Neuronal stem cell (in vitro differentiated cells): ENCODE results near the gene PCDH1.
"Not testable (repeated sequence)": the region's sequence is repeated elsewhere in the genome, so short reads cannot be mapped to it uniquely, and the experiment has no call there.

Experiments
- DNase-seq: peaks from one replicate; pipeline ENCODE4 v3.0.0-alpha.2; 2013; ENCODE audit warnings: low spot score
- H2AFZ ChIP-seq: one replicate; pipeline ENCODE4 v1.6.1; 2013; ENCODE audit warnings: mild to moderate bottlenecking, low read length, inconsistent platforms
- H2AK5ac ChIP-seq: 2 replicates; pipeline ENCODE4 v1.6.1; 2013; ENCODE audit warnings: low read depth, mild to moderate bottlenecking, inconsistent platforms, low read length, moderate library complexity, mixed read lengths
- H2BK120ac ChIP-seq: 2 replicates; pipeline ENCODE4 v1.6.1; 2013; ENCODE audit warnings: low read depth, mild to moderate bottlenecking, inconsistent platforms, low read length, moderate library complexity, mixed read lengths
- H2BK12ac ChIP-seq: one replicate; pipeline ENCODE4 v1.6.1; 2013; ENCODE audit warnings: low read length, inconsistent platforms
- H2BK15ac ChIP-seq: 2 replicates; pipeline ENCODE4 v1.6.1; 2013; ENCODE audit warnings: mild to moderate bottlenecking, low read length, inconsistent platforms, mixed read lengths
- H2BK5ac ChIP-seq: one replicate; pipeline ENCODE4 v1.6.1; 2013; ENCODE audit warnings: inconsistent platforms, mild to moderate bottlenecking, low read length, moderate library complexity
- H3K14ac ChIP-seq: one replicate; pipeline ENCODE4 v1.6.1; 2013; ENCODE audit warnings: low read length, inconsistent platforms
- H3K18ac ChIP-seq: 2 replicates; pipeline ENCODE4 v1.6.1; 2013; ENCODE audit warnings: low read length, inconsistent platforms
- H3K23ac ChIP-seq: 2 replicates; pipeline ENCODE4 v1.6.1; 2013; ENCODE audit warnings: low read depth, mild to moderate bottlenecking, mixed read lengths, low read length, inconsistent platforms; ENCODE audit not compliant: poor library complexity
- H3K27ac ChIP-seq: replicated peaks from 3 replicates; pipeline ENCODE4 v1.5.1; 2013; ENCODE audit warnings: low read length, inconsistent platforms
- H3K27me3 ChIP-seq, 3 experiments: 2 replicates each; pipeline ENCODE4 v1.6.1; 2013; ENCODE audit warnings: low read length in 3 of 3, mild to moderate bottlenecking in 2 of 3, inconsistent platforms in 1 of 3, low read depth in 1 of 3, mixed read lengths in 1 of 3, moderate library complexity in 1 of 3; ENCODE audit not compliant: control insufficient read depth in 3 of 3, insufficient read depth in 3 of 3
- H3K36me3 ChIP-seq, 2 donors: replicated peaks in 1 of 2; 2 replicates each; pipeline ENCODE4 v1.6.1; 2013; ENCODE audit warnings: low read length in 2 of 2; ENCODE audit not compliant: control insufficient read depth in 2 of 2, insufficient read depth in 2 of 2
- H3K4ac ChIP-seq: 2 replicates; pipeline ENCODE4 v1.6.1; 2013; ENCODE audit warnings: inconsistent platforms, mild to moderate bottlenecking, low read length, moderate library complexity
- H3K4me1 ChIP-seq, 2 donors: 1 replicate in 1 of 2; 2 replicates in 1 of 2; pipeline ENCODE4 v1.6.1; 2013; ENCODE audit warnings: low read length in 2 of 2, low read depth in 1 of 2; ENCODE audit not compliant: control insufficient read depth in 2 of 2, insufficient read depth in 1 of 2
- H3K4me2 ChIP-seq: one replicate; pipeline ENCODE4 v1.6.1; 2013; ENCODE audit warnings: mild to moderate bottlenecking, low read length, inconsistent platforms; ENCODE audit not compliant: insufficient read depth, poor library complexity, severe bottlenecking
- H3K4me3 ChIP-seq, 2 donors: 2 replicates each; pipeline ENCODE4 v1.5.1; 2013; ENCODE audit warnings: low read length in 2 of 2, mild to moderate bottlenecking in 2 of 2, inconsistent platforms in 1 of 2, moderate library complexity in 1 of 2
- H3K79me1 ChIP-seq: one replicate; pipeline ENCODE4 v1.6.1; 2013; ENCODE audit warnings: low read depth, mild to moderate bottlenecking, inconsistent platforms, low read length, moderate library complexity
- H3K9ac ChIP-seq: one replicate; pipeline ENCODE4 v1.6.1; 2013; ENCODE audit warnings: mild to moderate bottlenecking, low read depth, low read length, inconsistent platforms; ENCODE audit not compliant: poor library complexity
- H3K9me3 ChIP-seq, 2 donors: replicated peaks in 1 of 2; 2 replicates each; pipeline versions ENCODE3 to v1.6.1; 2013; ENCODE audit warnings: low read length in 2 of 2, mild to moderate bottlenecking in 2 of 2, inconsistent platforms in 1 of 2, low read depth in 1 of 2, mixed read lengths in 1 of 2, moderate library complexity in 1 of 2; ENCODE audit not compliant: control insufficient read depth in 2 of 2, insufficient read depth in 1 of 2
- H4K8ac ChIP-seq: one replicate; pipeline ENCODE4 v1.6.1; 2013; ENCODE audit warnings: low read depth, mild to moderate bottlenecking, inconsistent platforms, low read length, moderate library complexity
- H4K91ac ChIP-seq: one replicate; pipeline ENCODE4 v1.6.1; 2013; ENCODE audit warnings: low read length, low read depth, mild to moderate bottlenecking, inconsistent platforms; ENCODE audit not compliant: poor library complexity
- WGBS, 2 donors: extraction: QIAGEN DNeasy Blood & Tissue Kit; methylation state at CpG; one replicate each; pipeline ENCODE4 v1.1.7; 2013; ENCODE audit warnings: missing lambda C conversion rate in 2 of 2, mixed read lengths in 1 of 2; ENCODE audit not compliant: insufficient read length in 2 of 2, insufficient replicate concordance in 1 of 2; ENCODE audit errors: extremely low coverage in 2 of 2; 5-methylcytosine and 5-hydroxymethylcytosine counted together

The PCDH1 gene

GRCh38 chr5:141902015-141902814 is 24.0 kb upstream of the PCDH1 start:
- no peak overlapping the region for H2AK5ac ChIP-seq
- no peak overlapping the region for H2BK5ac ChIP-seq
- H2BK120ac ChIP-seq = no peak overlapping the region
- H3K9ac ChIP-seq = no peak overlapping the region
- no peak overlapping the region for H2BK15ac ChIP-seq
- H4K91ac ChIP-seq = no peak overlapping the region
- no peaks in the 10 kb centered on the region for H3K36me3 ChIP-seq
- no peaks in the 10 kb centered on the region for H3K27me3 ChIP-seq
- H3K4me2 ChIP-seq = no peak overlapping the region
- H3K4ac ChIP-seq = no peak overlapping the region
- no peak overlapping the region for H2BK12ac ChIP-seq
- no peak overlapping the region for H3K23ac ChIP-seq
- H3K4me3 ChIP-seq = no peak overlapping the region
- H3K79me1 ChIP-seq = no peaks in the 10 kb centered on the region
- H3K9me3 ChIP-seq = no peaks in the 10 kb centered on the region
- H3K14ac ChIP-seq = no peak overlapping the region
- H3K27ac ChIP-seq = no peak overlapping the region
- no CpG with 5 or more reads among the region's 5 CpGs for WGBS, 2 donors
- H4K8ac ChIP-seq = no peak overlapping the region
- H3K4me1 ChIP-seq = peaks cover 0 to 2% of the 10 kb centered on the region in 2 donors
- no peak for DNase-seq
- no peak overlapping the region for H2AFZ ChIP-seq
- no peak overlapping the region for H3K18ac ChIP-seq

GRCh38 chr5:141898448-141899049 is 20.3 kb upstream of the PCDH1 start:
- DNase-seq = no peak
- Histone ChIP-seq H2BK12ac (no peak overlapping the region), H3K4me1 (peaks cover 0 to 2% of the 10 kb centered on the region in 2 donors), H3K4ac (no peak overlapping the region), H2BK120ac (no peak overlapping the region), H3K4me3 (no peak overlapping the region), H3K14ac (no peak overlapping the region), H3K4me2 (no peak overlapping the region), H4K91ac (no peak overlapping the region), H3K36me3 (no peaks in the 10 kb centered on the region), H4K8ac (no peak overlapping the region), H3K27ac (no peak overlapping the region), H3K18ac (no peak overlapping the region), H3K79me1 (no peaks in the 10 kb centered on the region), H2BK15ac (no peak overlapping the region), H2BK5ac (no peak overlapping the region), H2AK5ac (no peak overlapping the region), H3K27me3 (no peaks in the 10 kb centered on the region), H3K23ac (no peak overlapping the region), H3K9me3 (no peaks in the 10 kb centered on the region), H3K9ac (no peak overlapping the region), H2AFZ (no peak overlapping the region)
- no CpG with 5 or more reads among the region's 2 CpGs for WGBS, 2 donors

DNA sequence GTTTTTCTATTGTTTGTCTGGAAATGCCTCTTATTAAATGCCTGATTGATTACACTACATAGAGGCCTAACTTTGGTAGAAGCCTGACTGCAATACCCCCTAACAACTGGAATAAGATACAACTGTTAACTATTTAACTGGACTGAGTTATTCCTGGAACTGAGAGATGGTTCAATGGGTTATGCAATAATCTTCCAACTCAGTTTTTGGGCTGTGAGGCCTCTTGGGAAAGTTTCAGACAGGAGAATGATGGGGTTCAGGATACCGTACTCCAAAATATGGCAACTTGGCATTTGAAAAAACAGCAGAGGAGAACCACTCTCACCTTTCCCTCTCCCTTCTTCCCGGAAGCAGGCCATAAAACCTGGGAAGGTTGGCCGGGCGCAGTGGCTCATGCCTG is 19.2 kb upstream of the PCDH1 start:
- H4K8ac ChIP-seq = no peak overlapping the region
- no peak overlapping the region for H2AFZ ChIP-seq
- H3K27me3 ChIP-seq = no peaks in the 10 kb centered on the region
- H3K9ac ChIP-seq = no peak overlapping the region
- H3K4me3 ChIP-seq = no peak overlapping the region
- no CpG with 5 or more reads among the region's 4 CpGs for WGBS, 2 donors
- H3K14ac ChIP-seq = no peak overlapping the region
- no peak for DNase-seq
- no peak overlapping the region for H2BK15ac ChIP-seq
- H3K27ac ChIP-seq = no peak overlapping the region
- no peak overlapping the region for H2AK5ac ChIP-seq
- H2BK120ac ChIP-seq = no peak overlapping the region
- H2BK12ac ChIP-seq = no peak overlapping the region
- H3K18ac ChIP-seq = no peak overlapping the region
- no peaks in the 10 kb centered on the region for H3K4me1 ChIP-seq
- H3K4ac ChIP-seq = no peak overlapping the region
- H3K36me3 ChIP-seq = no peaks in the 10 kb centered on the region
- no peaks in the 10 kb centered on the region for H3K9me3 ChIP-seq
- no peak overlapping the region for H4K91ac ChIP-seq
- H3K23ac ChIP-seq = no peak overlapping the region
- H2BK5ac ChIP-seq = no peak overlapping the region
- H3K4me2 ChIP-seq = no peak overlapping the region
- H3K79me1 ChIP-seq = no peaks in the 10 kb centered on the region

DNA sequence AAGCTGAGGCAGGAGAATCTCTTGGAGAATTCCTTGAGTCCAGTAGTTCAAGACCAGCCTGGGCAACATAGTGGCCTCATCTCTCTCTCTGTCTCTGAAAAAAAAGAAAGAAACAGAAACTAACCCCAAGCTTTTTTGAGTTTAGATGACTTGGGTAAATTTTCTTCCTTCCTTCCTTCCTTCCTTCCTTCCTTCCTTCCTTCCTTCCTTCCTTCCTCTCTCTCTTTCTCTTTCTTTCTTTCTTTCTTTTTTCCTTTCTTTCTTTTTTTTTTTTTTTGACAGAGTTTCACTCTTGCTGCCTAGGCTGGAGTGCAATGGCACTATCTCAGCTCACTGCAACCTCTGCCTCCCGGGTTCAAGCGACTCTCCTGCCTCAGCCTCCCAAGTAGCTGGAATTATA is 12.2 kb upstream of the PCDH1 start:
- H3K79me1 ChIP-seq, H3K14ac ChIP-seq, H3K4me2 ChIP-seq, H3K18ac ChIP-seq, H4K8ac ChIP-seq, H3K4me1 ChIP-seq, H2BK120ac ChIP-seq, H2BK15ac ChIP-seq, H3K9me3 ChIP-seq, H3K9ac ChIP-seq, H3K23ac ChIP-seq, H3K36me3 ChIP-seq, H2AK5ac ChIP-seq, H3K27me3 ChIP-seq, DNase-seq, H4K91ac ChIP-seq, H3K4ac ChIP-seq, H2BK12ac ChIP-seq, H3K27ac ChIP-seq, H2BK5ac ChIP-seq, H2AFZ ChIP-seq, H3K4me3 ChIP-seq: not testable (repeated sequence)
- no CpG with 5 or more reads among the region's 2 CpGs for WGBS, 2 donors
